C4-2B (cell line): Measurements from ENCODE around the gene PMS2.
A peak's percentile ranks its signal among the peaks of the same experiment; 100 is the strongest.

Source experiments
- H3K27ac ChIP-seq: fragments of 450-650 bp; 2 replicates; pipeline ENCODE4 v1.5.1; 2017
- ZFX ChIP-seq: fragments of 450-650 bp; IDR thresholded peaks from 2 replicates; pipeline ENCODE4 v1.6.1; 2017
- TF ChIP-seq, protein P1 (sequence below): fragments of 450-650 bp; conservative IDR thresholded peaks from 2 replicates; pipeline ENCODE4 v1.5.1; 2017; ENCODE audit warnings: mild to moderate bottlenecking

PMS2 gene

DNA sequence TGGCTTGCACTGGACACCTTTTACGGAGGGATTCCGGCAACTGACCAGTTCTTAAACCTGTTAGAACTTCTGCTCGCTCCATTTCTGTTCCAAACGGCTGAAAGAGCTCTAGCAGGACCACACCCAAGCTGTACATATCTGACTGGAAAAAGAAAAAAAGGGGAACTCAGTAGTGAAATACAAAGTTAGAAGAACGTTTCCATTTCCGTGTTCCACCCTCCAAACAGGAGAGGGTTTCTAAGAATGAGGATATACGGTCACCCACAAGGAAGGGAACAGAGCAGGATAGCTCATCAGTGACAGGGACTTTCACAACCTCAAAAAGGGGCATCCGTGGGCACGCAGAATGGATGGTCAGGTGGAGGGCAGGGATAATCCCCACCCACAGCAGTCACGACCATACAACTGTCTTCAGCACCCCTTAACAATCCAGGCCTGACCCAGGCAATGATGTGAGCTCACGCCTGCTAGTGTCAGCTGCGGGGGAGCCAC is 18.0 kb upstream of the PMS2 start:
- no peak overlapping the region; the same call in 1 of the 2 replicates for H3K27ac ChIP-seq
- no peak for TF ChIP-seq ZFX
- TF ChIP-seq, protein P1, sequence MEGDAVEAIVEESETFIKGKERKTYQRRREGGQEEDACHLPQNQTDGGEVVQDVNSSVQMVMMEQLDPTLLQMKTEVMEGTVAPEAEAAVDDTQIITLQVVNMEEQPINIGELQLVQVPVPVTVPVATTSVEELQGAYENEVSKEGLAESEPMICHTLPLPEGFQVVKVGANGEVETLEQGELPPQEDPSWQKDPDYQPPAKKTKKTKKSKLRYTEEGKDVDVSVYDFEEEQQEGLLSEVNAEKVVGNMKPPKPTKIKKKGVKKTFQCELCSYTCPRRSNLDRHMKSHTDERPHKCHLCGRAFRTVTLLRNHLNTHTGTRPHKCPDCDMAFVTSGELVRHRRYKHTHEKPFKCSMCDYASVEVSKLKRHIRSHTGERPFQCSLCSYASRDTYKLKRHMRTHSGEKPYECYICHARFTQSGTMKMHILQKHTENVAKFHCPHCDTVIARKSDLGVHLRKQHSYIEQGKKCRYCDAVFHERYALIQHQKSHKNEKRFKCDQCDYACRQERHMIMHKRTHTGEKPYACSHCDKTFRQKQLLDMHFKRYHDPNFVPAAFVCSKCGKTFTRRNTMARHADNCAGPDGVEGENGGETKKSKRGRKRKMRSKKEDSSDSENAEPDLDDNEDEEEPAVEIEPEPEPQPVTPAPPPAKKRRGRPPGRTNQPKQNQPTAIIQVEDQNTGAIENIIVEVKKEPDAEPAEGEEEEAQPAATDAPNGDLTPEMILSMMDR = no peak; the same call in 1 of the 2 replicates

DNA sequence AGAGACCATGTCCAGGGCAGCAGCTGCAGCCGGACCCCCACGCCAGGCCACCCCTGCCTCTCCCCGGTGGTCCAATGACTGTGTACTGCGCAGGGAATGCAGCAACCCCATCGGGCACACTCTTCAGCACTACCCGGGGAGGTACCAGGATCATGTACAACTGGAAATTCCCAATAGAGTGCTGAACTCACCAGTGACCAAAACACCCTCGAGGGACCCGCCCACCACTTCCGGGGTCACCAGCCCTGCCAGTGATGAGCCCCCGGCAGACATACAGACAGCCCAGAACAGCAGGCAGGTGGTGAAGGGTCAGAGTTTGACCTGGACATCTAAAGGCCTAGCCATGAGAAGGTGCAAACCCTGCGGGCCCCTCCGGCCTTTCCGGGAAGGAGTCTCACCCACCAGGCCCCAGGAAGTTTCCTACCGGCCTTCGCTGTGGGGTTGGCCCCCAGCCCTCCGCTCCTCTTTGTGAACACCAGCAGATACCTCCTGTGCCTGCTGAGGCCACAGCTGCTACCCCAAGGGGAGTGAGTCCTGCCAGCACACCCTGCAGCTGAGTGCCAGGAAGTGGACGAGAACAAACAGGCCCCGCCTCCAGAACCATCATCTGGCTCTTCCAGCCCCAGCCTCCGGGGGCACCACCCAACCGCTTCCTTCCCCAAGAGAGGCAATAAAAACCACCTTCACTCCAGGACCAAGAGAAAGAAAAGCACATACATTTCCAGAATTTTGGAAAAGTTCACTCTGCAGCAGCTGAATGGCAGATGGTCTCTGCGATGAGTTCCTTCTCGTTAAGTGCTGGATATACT is 17.4 kb upstream of the PMS2 start:
- no peak overlapping the region; the same call in 1 of the 2 replicates for H3K27ac ChIP-seq
- no peak for TF ChIP-seq ZFX
- TF ChIP-seq, protein P1 = no peak

DNA sequence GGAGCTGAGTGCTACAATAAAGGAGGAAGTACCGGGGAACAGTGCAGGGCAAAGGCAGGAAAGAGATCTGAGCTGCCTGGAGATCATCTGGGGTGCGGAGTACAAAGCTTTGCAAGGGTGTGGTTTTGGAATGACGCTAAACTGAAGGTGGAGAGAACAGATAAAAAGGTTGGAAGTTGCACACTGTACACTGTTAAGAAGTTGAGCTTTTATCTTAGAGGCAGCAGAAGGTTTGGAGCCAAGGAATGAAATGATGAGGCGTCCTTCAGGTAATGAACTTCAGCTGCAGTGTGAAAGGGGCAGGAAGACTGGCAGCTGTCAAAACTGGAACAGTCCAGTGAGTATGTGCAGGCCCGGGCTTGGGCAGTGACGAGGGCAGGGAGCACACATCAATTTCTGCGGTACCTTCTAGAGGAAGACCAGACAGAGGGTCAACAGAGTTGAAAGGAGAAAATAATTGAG is 15.2 kb upstream of the PMS2 start:
- H3K27ac ChIP-seq = no peak overlapping the region
- no peak for TF ChIP-seq ZFX
- TF ChIP-seq, protein P1 = no peak

DNA sequence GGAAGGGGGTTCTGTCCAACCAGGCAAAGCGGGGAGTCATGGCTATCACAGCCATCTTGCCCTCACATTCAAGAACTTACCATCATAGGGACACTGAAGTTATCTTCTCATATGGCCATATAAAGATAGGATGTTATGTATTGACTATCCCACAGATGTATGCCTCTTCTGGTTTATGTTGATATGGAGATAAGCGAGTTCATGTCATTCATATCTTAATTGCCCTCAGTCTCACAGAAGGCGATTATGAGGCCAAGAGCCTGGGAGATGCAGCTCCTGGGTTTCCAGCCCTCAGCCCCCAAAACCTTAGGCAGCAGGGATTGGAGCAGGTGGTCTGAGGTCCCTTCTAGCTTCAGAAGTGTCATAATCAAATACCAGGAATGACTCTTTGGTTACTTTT is 13.9 kb upstream of the PMS2 start:
- no peak overlapping the region for H3K27ac ChIP-seq
- no peak for TF ChIP-seq ZFX
- TF ChIP-seq, protein P1 = no peak

DNA sequence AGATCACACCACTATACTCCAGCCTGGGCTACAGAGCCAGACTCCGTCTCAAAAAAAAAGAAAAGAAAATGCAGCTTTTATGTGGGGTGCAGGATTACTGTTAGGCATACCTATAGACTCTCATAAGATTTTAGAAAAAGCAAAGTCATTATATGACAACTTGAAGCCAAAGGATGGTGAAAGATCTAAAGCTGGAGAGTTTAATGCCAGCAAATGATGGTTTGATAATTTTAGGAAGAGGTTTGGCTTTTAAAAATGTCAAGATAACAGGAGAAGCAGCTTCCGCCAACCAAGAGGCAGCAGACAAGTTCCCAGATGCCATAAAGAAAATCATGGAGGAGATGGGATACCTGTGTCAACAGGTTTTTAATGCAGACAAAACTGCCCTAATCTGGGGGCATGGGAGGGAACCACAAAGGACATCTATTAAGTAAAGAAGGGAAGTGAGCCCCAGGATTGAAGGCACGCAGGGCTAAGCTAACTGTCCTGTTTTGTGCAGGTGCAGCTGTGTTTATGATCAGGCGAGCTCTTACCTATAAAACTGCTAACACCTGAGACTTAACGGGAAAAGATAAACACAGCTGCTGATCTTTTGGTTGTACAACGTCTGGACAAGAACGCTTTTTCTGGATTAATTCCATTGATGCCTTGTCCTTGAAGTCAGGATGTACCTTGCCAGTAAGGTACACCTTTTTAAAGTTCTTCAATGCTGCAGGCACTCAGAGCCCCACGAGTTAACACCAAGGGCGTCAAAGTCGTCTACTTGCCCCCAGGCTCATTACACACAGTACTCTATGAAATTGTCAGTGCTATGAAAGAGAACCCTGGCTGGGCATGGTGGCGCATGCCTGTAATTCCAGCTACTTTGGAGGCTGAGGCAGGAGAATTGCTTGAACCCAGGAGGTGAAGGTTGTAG is 11.8 kb upstream of the PMS2 start:
- peak overlapping the region; percentile 28; the same call in 1 of the 2 replicates for H3K27ac ChIP-seq
- no peak for TF ChIP-seq ZFX
- TF ChIP-seq, protein P1 = no peak

DNA sequence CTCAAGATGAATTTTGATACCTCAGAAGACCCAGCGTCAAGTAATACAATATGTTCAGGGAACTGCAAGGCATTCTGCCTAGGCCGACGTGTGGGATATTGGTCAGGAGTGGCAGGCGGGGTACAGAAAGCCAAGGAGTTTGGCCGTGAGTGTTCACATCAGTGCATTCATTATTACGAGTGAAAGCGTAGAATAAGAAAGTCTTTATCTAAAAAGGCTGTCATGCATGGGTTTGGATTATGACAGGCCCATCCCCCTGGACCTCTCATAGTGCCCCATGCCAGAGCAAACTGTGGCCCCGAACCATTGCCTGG is 7.8 kb upstream of the PMS2 start:
- TF ChIP-seq, protein P1 = no peak
- TF ChIP-seq ZFX = no peak
- peak overlapping the region; percentile 40 for H3K27ac ChIP-seq
